ENCODE results near the gene ADSS1. TPM values are rescaled to one million over a fixed set of nuclear protein-coding genes. Genes with fewer than 3 reads are reported as not detected.

Gene ADSS1
- total RNA-seq, 1 donor from 2014 or later: 2.8 TPM

GRCh38 chr14:104687601-104688504, 36.2 kb upstream of the ADSS1 start:
- peak; percentile 71 for DNase-seq (ENCODE audit: low read depth)

GRCh38 chr14:104688505-104689108, 35.4 kb upstream of the ADSS1 start:
- DNase-seq (ENCODE audit: low read depth): no peak

GRCh38 chr14:104689109-104689880, 34.7 kb upstream of the ADSS1 start, which contains the start of gene INF2:
TSS of gene INF2 (plus strand) at chr14:104689618. CDS start at chr14:104701366, 11,748 bp downstream.
- no peak for DNase-seq (ENCODE audit: low read depth)

- DNase-seq (ENCODE audit: low read depth): no peak
Observed at GRCh38 chr14:104689881-104690711, 33.9 kb upstream of the ADSS1 start.

DNA sequence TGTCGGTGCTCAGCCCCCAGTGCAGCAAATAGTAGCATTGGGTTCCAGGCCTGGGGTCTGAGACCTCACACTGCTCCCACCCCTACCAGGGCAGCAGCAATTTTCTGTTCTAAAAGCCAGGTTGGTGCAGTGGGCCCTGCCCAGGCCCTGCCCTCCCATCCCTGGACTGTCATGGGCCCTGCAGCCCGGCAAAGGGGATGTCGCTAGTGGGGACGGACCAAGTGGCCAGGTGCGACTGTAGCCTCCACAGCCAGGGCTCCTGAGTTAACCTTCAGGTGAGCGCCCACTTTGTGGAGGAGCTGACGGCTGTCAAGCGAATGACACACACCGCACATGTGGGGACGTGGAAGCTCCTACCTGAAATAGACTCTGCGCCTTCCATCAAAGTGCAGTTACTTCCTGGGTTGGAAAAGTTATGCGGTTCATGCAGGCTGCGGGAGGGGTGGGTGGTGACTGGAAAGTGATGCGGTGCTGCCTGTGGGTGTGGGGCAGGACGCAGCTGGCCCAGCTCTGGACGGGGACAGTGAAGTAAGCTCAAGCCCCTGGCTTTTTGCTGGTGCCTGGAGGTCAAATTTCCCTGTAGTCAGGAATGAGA, 33.1 kb upstream of the ADSS1 start:
- DNase-seq (ENCODE audit: low read depth): no peak

- DNase-seq (ENCODE audit: low read depth): no peak
Observed at GRCh38 chr14:104691546-104692260, 32.3 kb upstream of the ADSS1 start.

DNA sequence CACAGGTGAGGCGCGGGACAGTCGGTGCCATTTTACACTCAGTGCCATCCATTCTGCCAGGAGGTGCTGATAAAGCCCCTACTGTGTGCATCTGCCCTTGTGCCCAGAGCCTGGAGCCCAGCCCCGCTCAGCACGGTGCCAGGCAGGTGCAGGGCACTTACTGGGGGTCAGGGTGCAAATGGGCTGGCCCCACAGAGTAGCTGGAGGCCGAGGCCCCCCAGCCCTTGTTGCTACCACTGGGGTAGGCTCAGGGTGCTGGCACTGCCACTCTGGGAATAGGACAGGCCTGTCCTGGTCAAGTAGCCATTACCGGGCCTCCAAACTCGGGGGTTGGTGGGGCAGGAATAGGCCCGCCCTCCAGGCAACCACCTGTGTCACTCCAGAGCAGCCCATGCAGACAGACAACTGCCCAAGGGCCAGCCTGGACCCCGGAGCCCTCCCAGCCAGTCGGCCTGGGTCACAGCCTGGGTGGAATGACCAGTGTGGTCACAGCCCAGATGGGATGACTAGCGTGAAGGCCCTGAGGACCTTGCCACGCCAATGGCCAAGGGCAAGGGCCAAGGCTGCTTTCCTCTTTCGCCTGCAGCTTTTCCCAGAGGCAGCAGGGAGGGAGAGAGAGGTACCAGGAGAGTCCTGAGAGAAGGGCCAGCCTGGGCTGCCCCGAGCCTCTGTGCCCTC, 31.6 kb upstream of the ADSS1 start:
- no peak for DNase-seq (ENCODE audit: low read depth)

- no peak for DNase-seq (ENCODE audit: low read depth)
Observed at GRCh38 chr14:104692939-104693315, 31.1 kb upstream of the ADSS1 start.

DNA sequence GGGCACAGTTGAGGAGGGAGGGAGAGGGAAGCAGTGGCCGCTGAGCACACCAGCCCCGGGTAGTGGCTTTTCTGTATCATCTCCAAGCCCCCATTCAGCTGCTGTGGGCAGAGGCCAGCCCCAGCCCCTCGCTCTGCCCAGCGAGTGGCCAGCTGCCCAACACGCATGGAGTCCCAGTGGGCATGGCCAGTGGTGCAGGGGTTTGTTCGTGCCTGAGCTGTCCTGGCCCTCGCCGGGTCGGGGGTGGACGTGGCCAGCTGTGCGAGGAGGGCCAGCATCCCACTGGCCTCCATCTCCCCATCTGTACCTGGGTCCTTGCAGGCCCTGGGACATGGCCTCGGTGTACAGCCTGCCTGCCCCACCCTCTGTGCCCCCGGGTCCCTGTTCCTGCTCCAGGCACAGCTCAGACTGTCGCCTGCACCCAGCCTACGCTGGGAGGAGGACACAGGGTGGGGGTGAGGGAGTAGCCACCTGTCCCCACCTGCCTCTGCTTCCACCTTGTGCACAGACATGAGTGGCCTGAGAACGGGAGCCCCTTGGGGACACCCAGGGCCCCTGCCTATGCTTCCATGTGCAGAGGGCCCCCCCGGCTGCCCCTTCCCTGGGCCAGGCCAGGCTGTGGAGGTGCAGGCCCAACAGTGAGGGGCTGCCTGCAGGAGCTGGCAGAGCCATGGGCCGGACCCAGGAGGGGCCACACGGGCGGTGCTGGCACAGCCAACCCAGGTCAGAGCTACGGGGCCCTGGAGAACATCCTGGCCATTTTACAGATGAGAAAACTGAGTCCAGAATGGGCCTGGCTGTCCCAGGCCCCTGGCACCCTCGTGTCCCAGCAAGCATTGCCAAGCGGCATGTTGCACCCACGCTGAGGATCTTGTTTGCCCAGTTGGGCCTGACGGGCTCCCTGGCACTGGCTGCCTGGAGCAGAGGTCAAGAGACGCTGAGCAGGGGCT, 30.3 kb upstream of the ADSS1 start:
- DNase-seq (ENCODE audit: low read depth): no peak

GRCh38 chr14:104694475-104694950, 29.5 kb upstream of the ADSS1 start:
- no peak for DNase-seq (ENCODE audit: low read depth)

DNA sequence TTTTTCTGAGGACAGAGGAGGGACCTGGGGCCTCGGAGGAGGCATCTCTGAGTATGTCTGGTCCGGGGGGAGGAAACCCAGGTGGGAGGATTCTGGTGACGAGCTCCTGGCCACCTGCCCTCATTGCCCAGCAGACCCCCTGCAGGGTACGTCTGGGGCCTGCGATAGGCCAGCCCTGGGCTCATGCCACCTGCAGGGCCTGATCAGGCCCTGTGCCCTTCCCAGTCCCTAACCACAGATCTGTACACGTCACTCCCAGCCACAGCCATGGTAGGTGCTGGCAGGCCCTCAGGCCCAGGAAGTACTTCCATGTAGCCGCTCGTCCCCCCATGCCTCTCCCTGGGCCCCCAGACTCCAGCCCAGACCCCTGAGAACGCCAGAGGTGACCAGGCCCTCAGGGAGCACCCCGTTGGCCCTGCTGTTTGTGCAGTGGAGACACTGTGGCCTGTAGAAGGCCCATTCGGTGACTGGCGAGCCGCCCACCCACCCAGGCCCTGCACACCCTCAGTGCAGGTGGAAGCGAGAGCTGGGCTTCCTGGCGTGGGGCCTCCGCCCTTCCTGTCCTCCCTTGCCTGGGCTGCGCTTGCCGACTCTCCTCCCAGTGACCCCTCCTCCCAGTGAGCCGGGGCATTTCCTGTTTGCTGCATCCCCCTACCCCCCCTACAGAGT, 28.9 kb upstream of the ADSS1 start:
- DNase-seq (ENCODE audit: low read depth): no peak

- DNase-seq (ENCODE audit: low read depth): no peak
Observed at GRCh38 chr14:104695660-104696000, 28.4 kb upstream of the ADSS1 start.

GRCh38 chr14:104696671-104697316, 27.2 kb upstream of the ADSS1 start:
- DNase-seq (ENCODE audit: low read depth): no peak

DNA sequence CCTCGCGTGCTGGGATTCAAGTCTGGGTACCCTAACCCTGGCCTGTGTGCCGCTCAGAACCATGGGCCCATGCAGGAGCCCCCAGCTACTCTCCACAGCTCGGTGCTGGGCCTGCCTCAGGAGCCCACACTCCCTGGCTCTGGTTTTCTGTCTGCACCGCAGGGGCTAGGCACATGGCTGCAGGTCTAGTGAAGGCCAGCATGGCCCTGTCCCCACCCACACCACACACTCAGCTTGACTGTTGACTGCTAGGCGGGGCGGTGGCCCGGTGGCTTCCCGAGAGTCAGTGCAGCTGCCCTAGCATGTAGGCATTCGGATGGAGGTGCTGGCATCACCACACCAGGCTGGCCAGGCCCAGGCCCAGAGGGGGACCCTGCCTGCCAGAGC, 26.7 kb upstream of the ADSS1 start:
- DNase-seq (ENCODE audit: low read depth): no peak

DNA sequence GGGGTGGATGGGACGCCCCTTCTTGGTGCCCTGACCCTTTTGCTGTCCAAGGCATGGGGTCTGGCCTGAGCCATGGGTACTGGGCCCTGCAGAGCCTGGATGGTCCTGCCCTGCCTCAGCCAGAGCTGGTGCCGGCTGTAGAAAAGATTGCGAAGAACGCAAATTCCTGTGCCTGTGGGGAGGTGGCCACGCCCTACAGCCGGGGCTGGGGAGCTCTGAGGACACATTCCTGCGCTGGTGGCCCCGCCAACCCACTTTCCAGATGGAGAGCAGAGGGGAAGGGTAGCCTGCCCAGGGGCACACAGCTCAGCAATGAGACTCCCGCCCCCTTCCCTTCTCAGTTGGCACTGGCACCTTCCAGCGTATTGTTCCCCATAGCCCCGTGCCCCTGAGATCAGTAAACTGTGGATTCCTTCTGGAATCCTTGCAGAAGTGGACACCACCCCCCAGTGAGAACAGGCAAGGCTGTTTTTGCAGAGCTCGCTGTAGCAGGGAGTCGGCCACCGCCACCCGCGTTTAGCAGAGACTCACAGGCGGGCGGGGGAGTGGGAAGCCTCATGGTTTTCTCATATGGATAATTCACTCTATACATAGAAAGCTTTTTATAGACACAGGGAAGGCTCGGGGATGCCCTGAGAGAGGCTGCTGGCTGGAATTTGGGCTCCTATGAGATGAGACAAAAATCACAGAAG, 26.0 kb upstream of the ADSS1 start:
- no peak for DNase-seq (ENCODE audit: low read depth)

DNA sequence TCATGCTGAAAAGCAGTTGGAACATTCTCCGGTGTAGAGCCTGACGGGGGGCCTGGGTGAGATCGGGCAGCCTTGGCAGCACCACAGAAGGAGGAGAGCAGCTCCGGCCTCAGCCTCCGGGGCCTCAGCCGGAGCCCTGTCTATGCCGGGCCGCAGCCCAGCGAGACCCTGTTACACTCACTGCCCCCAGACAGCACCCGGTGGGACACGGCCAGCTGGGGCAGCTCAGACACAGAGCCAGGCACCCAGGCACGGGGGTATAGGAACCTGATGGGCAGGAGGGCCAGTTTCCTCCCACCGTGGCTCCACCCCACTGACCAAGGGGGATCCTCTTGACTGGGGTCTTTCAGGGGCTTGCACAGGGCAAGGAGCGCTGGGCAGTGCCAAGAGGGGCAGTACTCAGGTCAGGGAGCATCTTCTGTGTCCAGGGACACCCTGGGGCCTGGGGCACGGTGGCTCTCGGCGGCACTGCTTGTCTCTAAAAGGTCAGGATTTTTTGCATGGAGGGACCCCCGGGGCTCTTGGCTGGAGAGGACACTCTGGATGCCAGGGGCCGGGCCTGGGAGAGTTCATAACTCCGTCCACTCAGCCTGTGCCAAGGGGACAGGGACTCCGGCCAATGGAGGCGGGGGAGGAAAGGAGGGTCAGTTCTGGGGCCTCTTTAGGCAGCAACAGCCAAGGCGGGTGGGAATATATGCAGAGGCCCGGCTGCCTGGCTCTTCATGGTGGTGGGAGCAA, 25.2 kb upstream of the ADSS1 start:
- DNase-seq (ENCODE audit: low read depth): no peak

GRCh38 chr14:104699426-104699748, 24.6 kb upstream of the ADSS1 start:
- no peak for DNase-seq (ENCODE audit: low read depth)
